Neural cell (in vitro differentiated cells): ENCODE measurements around the gene ZNF207.

ENCODE experiments used
- CTCF ChIP-seq: fragments of 450-650 bp; IDR thresholded peaks from 2 replicates; pipeline ENCODE4 v1.5.1; 2014; ENCODE audit warnings: antibody characterized with exemption, mild to moderate bottlenecking, moderate library complexity; ENCODE audit not compliant: poor library complexity, severe bottlenecking
- EP300 ChIP-seq: fragments of 450-650 bp; conservative IDR thresholded peaks from 2 replicates; pipeline ENCODE4 v1.6.1; 2014; ENCODE audit warnings: antibody characterized with exemption, mild to moderate bottlenecking, moderate library complexity; ENCODE audit not compliant: poor library complexity, severe bottlenecking
- REST ChIP-seq: IDR thresholded peaks from 2 replicates; pipeline ENCODE4 v1.6.1; 2012; ENCODE audit warnings: borderline replicate concordance
- SMC3 ChIP-seq: fragments of 450-650 bp; conservative IDR thresholded peaks from 2 replicates; pipeline ENCODE4 v1.6.1; 2014; ENCODE audit warnings: antibody characterized with exemption, mild to moderate bottlenecking, moderate library complexity; ENCODE audit not compliant: poor library complexity
- TAF1 ChIP-seq: IDR thresholded peaks from 2 replicates; pipeline ENCODE4 v1.6.1; 2012; ENCODE audit warnings: low read depth

- no peak for TF ChIP-seq SMC3
- no peak for TF ChIP-seq TAF1
- TF ChIP-seq CTCF, result no peak
- no peak for TF ChIP-seq EP300
- no peak for TF ChIP-seq REST
Measured at GRCh38 chr17:32361270-32361669, 11.3 kb downstream of the ZNF207 start.
